HG03558 (cell line): ENCODE data around the gene PRDM11.

ENCODE experiments used
- ATAC-seq: cut with Tn5 transposase; IDR thresholded peaks from one replicate; pipeline ENCODE4 v1.9.1; 2021; ENCODE audit warnings: moderate number of reproducible peaks; ENCODE audit not compliant: unreplicated experiment; ENCODE audit errors: extremely low read depth

PRDM11 gene

DNA sequence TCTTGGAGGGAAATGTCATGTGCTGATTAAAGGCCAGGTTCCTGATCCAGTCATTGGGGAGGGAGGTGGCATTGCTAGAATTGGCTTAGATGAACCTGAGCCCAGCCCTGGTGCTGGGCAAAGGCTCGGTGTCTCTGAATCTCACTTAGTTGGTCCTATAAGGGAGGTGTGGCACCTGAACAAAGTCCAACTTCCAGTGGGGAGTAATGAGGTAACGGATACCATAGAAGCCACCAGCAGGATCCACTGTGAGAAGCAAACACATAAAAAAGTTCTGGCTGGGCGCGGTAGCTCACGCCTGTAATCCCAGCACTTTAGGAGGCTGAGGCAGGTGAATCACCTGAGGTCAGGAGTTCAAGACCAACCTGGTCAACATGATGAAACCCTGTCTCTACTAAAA lies 26.6 kb downstream of the PRDM11 start:
- ATAC-seq, result no peak

DNA sequence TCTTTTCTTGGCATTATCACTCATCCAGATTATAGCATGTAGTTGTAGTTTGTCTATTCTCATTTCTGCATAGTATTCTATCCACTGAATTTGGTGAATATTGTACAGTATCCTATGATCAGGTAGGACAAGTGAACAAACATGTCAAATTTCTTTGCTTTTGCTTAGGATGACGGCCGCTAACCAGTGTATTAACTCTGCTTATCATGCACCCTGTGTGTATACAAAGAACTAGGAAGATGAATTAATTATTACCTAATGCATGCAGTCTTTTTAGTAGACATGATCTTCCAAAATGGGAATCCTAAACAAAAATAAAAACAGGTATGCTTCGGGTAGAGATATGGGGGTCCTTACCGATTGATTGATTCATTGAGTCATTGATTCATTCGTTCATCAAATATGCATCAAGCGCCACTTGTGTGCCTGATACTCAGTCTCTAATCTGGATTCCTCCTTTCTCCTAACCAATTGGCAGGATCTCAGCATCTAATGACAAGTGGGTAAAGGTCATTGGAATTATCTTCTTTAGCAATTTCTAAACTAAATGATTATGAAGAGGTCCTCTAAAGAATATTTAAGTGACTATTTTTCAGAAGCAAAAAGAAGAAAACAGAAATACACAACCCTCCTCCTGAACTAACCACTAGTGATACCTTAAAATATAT lies 27.9 kb downstream of the PRDM11 start:
- ATAC-seq, result no peak

DNA sequence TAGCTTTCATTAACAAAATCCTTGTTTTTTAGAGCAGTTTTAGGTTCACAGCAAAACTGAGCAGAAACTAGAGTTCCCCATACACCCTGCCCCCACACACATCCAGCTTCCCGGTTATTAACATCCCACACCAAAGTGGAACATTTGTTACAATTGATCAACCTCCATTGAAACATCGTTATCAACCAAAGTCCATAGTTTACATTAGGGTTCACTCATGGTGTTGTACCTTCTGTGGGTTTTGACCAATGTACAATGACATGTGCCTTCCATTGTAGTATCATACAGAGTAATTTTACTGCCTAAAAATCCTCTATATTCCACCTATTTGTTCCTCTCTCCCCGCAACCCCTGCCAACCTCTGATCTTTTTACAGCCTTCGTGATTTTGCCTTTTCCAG lies 28.5 kb downstream of the PRDM11 start:
- no peak for ATAC-seq

DNA sequence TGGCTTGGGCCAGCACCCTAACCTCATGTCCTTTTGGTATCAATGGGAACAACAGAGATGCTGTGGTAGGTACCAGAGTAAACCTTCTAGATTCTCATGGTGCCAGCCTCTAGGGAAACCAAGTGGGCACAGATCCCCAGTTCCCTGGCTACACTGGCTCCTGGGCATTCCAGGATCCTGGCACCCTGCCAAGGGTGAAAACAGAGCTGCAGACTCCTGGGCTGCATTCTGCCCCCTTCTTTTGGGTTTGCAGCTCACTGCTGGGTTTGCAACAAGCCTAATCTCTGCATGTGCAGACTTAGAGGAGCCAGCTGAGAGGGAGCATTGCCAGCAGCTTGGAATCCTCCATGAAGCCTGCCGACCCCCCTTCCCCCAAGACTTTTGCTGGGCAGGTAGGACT lies 30.6 kb downstream of the PRDM11 start:
- no peak for ATAC-seq

DNA sequence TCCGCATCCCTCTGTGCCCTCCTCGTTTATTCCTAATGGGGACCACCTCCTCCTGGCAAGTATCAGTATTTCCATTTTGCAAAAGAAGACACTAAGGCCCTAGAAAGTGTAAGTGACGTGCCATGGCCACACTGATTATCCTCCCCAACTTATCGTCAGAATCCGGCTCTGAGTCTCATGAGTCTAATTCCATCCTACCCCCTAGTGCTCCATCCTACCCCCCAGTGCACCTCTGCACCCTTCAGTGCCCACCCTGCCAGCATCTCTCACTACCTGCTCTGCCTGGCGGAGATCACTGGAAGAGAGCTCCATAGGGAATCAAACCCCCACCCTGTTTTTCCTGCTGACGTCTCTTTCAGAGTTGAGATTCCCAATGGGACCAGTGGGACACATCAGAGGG lies 31.8 kb downstream of the PRDM11 start:
- no peak for ATAC-seq

DNA sequence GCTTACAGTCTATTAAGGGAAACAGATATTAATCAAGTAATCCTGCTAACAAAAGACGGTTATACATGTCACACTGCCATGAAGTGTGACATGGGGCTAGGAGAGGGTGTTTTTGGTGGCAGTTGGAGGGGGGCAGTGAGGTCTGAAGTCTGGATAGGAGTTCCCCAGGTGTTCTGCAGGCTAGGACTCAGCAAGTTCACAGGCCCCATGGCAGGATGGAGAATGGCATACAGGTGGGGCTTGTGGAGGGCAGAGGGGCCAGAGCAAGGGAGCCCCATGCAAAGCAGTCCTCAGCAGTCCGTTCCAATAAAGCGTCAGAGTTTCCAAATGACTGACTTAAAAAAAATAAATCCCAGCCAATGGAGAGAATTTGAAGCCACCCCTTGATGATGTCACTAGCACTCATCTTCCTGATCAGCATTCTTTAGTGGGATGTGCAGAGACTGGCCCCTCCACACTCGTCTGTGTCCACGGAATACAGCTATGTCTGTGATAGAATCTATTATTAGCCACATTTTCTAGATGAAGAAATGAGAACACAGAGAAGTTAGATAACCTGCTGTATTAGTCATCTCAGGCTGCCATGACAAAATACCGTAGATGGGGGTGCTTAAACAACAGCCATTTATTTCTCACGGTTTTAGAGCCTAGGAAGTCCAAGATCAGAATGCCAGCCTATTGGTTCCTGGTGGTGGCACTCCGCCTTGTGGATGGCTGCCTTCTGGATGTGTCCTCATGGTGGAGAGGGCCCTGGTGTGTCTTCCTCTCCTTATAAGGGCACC lies 32.6 kb downstream of the PRDM11 start:
- no peak for ATAC-seq

DNA sequence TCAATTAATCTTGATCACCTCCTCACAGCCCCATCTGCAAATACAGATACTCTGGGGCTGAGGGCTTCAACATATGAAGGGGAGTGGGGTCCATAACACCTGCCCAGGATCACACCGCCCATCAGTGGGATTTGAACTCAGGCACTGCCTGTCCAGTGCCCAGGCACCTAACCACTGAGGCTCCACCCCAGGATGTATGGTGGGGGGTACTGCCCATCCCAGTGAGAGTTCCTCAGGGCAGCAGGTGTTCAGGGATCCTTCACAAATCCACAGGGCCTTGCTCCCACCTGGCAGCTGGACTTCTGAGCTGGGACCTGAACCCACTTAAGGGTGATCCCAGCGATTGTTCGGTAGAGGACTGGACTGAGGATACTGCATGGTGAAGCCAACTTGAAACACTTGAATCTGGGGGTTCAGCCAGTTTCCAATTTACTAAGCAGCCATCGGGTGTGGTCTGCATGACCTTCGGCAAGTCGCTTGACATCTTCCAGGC lies 33.3 kb downstream of the PRDM11 start:
- ATAC-seq, result no peak

DNA sequence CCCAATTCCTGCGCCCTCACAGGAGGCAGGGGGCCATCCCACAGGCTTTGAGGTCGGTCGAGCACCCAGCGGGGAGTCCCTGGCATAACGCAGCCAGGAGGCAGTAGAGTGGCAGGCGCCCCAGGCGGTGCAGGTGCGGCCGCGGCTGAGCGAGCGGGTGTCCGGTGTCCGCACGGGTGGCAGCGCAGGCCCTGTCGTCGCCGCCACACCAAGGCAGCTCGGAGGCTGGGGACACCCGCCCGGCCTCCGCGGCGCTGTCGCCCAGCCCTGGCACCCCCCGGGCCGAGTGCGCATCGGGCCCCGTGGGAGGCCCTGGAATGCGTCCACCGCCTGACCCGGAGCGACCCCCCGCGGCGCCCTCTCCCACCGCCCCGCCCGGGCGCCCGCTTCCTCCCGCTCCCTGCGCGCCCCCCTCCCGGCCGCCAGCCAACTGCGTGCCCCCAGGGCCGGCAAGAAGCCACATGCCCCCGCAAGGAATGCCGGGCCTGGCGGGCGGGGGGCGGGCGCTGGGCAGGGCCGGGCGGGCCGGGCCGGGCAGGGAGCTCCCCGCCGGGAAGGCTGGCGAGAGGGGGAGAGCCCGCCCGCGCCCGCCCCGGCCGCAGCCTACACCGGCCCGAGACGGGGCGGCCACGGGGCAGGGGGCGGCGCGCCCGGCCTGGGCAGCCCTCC lies 33.9 kb downstream of the PRDM11 start:
- no peak for ATAC-seq

DNA sequence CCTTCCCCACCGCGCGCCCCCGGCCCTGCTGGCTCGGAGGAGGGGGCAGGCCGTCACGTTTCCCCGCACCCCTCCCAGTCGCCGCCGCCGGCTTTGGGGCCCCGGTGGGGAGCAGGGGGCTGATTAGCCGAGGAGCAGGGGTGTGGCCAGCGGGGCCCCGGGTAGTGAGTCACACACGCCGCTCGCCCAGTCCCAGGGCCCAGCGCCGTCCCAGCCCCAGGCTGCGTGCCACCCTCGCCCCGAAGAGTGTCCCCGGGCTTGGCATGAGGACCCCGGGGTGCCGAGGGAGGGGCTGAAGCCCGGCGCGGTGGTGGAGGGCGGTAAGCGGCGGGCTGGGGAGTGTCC lies 34.4 kb downstream of the PRDM11 start:
- ATAC-seq, result no peak

DNA sequence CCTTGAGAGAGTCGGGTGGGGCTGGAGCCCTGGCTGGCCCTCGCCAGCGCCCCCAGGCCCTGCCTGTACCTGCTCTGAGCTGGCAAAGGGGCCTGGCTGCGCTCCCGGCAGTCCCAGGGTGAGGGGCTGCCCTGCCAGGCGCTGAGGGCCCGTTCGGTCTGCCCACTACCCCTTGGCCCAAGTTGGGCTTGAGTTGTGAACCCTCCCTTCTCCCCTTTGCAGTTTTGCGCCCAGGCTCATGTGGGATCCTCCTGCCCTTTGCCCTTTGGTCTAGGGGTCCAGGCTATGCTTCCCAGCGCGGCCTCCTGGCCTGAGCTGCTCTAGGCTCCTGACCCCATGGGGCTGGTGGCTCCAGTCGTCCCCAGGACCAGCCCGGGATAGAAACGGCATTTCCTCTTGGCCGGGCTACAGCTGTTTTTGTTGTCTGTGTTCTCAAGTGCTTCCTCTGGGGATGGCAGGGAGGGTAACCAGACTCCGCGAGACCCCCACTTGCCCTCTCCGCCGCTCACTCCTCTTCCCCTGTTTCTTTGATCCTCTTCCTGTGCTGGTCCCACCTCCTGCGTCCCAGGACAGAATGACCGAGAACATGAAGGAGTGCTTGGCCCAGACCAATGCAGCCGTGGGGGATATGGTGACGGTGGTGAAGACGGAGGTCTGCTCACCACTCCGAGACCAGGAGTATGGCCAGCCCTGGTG lies 34.9 kb downstream of the PRDM11 start:
- ATAC-seq, result no peak

DNA sequence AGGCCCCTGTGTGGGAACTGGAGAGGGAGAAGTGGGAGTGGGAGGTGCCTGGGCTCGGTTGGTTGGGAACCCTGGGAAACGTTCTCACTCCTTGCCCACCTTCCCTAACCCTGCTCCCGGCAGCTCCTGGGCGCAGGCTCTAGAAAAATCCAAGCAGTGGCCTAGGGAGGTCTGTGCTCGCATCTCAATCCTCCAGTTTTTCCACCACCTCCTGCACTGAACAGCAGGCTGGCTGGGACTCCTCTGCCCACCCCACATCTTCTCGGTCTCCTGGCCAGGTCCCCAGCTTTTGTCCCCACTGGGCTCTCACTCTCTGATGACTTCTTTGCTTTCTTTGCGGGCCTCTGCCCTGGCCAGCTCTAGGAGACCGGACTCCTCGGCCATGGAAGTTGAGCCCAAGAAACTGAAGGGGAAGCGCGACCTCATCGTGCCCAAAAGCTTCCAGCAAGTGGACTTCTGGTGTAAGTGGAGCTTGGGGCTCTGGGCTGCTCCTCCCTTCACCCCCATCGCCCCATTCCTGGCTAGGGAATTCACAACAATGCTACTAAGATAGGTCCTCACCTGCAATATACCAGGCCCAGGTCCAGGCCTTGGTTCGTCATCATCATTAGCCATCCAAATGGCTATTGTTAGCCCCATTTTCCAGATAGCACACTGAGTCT lies 35.6 kb downstream of the PRDM11 start:
- ATAC-seq, result no peak

DNA sequence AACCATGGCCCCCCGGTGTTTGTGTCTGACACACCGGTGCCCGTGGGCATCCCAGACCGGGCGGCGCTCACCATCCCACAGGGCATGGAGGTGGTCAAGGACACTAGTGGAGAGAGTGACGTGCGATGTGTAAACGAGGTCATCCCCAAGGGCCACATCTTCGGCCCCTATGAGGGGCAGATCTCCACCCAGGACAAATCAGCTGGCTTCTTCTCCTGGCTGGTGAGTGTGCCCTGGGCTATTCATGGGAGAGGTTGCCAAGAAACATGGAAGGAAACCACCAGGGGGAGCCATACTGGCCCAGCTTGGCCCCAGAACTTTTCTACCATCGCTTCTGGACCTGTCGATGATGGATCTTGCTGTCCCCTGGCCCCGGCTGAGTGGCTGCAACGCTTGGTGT lies 36.5 kb downstream of the PRDM11 start:
- ATAC-seq, result no peak

DNA sequence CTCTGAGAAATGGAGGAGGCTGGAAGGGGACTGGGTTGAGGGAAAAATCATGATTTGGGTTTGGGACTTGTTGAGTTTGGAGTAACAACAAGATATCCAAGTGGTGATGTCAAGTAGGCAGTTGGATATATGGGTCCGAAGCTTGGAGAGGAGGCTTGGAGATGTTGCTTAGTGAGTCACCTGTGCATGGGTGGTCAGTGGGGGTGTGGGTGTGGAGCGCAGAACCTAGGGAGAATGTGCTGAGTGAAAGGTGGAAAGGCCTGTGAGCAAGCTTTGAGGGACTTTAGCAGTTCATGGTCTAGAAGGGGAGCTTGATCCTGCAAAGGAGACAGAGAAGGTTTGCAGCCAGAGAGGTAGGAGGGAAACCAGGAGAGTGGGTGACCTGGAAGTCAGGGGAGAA lies 38.2 kb downstream of the PRDM11 start:
- ATAC-seq, result no peak

DNA sequence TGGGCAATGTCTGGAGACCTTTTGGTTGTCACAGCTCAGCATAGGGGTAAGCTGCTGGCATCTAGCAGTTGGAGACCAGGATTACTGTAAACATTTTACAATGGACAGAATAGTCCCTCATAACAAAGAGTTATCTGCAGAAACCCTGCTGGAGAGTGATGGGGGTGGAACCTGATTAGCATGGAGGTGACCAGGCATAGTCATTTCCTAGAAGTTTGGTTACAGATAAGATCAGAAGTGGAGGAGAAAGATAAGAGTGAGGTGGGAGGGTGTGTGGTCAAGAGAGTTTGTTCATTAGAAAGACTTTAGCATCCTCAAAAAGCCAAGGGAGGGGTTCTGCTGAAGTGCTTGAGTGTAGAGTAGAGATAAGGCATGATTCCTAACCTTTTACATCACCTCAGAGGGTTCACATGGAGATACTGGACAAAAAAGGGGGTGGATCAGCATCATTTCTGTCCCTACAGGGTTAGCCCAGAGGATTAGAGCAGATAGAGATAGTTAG lies 38.8 kb downstream of the PRDM11 start:
- no peak for ATAC-seq

DNA sequence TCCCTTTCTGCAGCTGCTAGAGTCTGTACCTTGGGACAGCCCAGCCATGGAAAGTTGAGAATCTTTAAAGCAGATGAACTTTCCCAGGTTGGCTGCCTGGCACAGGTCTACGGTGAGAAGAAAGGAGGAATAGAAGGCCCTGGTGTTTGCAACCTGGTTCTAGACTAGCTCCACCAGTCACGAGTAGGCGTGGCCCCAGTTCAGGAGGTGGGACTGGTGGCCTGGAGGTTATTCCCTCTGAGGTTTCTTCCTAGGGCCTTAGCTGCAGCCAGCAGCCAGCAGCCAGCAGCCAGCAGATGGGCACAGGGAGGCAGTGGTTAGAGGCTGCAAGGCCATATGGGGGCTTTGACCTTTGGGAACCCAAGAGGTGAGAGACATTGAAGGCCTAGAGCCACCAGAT lies 40.9 kb downstream of the PRDM11 start:
- ATAC-seq, result no peak

DNA sequence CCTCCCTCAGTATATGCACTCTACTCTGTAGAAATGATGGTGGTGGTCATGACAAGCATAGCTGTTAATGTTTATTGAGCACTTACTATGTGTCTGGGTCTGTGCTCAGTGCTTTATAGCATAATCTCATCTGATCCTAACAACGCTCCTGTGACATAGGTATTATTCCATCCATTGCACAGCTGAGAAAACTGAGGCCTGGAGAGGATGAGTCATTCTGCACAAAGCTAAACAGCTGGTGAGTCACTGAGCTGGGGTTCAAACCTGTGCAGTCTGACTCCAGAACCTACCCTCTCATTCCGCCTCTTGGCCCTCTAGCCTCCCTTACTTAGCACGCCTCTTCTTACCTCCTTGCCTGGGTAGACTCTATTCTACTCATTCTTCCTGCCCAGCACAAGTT lies 41.7 kb downstream of the PRDM11 start:
- ATAC-seq, result no peak

DNA sequence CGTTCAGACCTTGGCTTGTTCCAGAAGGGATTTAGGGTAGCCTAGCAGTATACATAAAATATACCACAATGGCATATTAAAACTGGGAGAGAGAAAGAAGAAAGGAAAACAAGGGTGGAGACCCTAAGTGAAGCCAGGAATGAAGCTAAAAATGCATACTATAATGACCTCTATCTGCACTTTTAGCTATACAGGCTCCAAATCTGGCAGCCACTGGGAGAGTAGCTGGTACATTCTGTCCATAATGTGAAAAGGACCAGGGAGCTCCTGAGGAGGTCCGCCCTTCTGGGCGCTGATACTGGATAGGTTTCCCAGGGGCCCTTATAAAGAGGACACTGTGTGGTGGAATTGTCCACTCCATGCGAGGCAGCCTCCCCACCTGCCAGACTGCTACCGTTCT lies 42.8 kb downstream of the PRDM11 start:
- ATAC-seq, result no peak

DNA sequence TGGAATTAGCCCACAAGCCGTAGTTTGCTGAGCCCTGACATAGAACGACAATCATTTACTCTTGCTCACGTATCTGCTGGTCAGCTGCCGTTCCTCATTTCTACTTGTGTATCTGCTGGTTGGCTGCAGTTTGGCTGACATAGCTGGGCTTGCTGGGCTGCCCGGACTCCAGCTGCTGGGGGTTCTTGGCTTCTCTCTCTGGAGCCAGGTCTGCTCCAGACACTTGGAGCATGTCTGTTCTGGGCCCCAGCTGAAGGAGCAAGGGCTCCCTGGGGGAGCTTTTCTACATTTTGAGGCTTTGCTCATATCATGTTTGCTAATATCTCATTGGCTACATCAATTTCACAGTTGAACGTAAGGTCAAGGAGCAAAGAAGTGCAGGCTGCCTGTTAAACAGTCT lies 47.3 kb downstream of the PRDM11 start:
- ATAC-seq, result no peak

DNA sequence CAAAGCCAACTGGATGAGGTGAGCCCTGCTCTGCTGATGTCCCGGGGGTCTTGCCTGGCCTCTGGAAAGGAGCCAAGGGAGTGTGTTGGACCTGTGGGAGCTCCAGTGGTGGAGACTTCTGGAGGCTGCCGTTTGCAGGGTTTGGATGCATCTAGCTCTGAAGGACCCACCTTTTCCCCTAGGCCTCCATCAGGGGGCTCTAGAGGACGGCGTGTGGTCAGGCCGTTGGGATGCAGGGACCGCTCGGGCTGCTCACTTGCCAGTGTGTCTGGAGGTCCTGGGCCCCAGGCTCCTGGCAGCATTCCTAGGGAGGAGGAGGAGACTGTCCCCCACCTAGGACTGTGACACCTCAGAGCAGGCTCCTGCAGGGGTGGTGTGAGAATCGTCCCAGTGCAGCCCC lies 58.3 kb downstream of the PRDM11 start:
- no peak for ATAC-seq

DNA sequence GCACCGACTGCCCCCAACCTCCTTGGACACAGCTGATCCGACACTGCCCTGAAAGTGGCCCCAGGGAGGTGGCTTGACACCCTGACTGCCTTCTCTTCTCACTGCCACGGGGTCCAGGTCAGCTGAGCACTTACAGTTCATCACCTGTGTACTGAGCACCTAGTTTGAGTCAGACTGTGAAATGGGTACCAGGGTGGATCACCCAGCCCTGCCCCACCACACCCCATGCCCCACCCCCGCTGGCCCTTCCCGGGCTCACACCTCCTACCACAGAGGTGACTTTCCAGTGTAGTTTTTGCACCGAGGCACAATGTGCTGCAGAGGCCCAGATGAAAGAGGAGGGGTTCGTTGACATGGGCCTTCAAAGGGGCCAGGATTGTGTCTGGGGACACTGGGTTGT lies 59.5 kb downstream of the PRDM11 start:
- ATAC-seq, result no peak
